ENCODE measurements around the gene SCAMP3. TPM values are rescaled to one million over a fixed set of nuclear protein-coding genes. Genes with fewer than 3 reads are reported as not detected.
A peak's percentile ranks its signal among the peaks of the same experiment; 100 is the strongest.

Gene SCAMP3
- total and polyA plus RNA-seq, 5 donors from 2014 or later = 57.3 to 150 (median 133) TPM

DNA sequence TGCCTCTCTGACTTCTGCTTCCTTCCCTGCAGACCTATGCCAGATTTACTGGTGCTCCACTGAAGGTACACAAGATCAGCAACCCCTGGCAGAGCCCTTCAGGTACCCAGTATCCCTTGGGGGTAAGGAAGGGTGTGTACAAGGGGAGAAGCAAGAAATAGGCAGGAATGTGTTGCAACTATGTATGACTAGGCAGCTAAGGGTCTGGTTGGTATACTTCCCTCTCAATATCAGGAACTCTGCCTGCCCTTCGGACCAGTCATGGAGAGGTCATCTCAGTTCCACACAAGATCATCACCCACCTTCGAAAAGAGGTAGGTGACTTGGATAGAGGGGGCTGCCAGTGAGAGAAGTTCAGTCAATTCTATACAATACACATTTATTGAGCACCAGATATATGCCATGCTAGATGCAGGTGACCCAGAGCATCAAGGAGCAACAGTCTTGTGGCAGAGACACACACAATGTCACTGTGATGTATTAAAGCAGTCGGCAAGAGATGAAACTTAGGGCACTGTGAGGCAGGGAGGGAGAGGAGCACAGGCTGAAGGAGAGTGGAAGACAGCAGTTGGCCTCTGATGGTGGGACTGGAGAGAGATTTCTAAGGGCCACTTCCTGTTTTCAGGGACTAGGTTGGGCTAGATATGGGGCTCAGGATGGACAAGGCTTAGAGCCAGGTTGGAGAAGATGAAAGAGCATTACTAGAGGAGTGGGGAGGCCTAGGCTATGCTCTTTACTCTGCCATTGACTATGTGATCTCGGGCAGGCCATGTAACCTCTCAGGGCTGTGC, 51.7 kb downstream of the SCAMP3 start:
- DNase-seq = no peak
- Histone ChIP-seq H3K27me3 (ENCODE audit: control insufficient read depth, insufficient read depth, low read length) (no peaks in the 10 kb centered on the region), H3K4me3 (ENCODE audit: low read depth, low read length) (no peak overlapping the region), H3K36me3 (ENCODE audit: control insufficient read depth, insufficient read depth, low read length) (peaks cover 4% of the 10 kb centered on the region), H3K9me3 (ENCODE audit: control insufficient read depth in 2 of 2, low read length in 2 of 2) (no peaks in the 10 kb centered on the region), H3K27ac (ENCODE audit: insufficient read depth, low read length, poor library complexity, severe bottlenecking) (no peak overlapping the region), H3K4me1 (ENCODE audit: control insufficient read depth, insufficient read depth, low read length, poor library complexity, severe bottlenecking) (peaks cover 28% of the 10 kb centered on the region)
- Mint-ChIP-seq H3K27me3 (no peaks in the 10 kb centered on the region), H3K36me3 (peaks cover 5% of the 10 kb centered on the region), H3K4me1 (peaks cover 10 to 34% (median 26%) of the 10 kb centered on the region in 4 donors), H3K4me3 (peak overlapping the region; percentile 41 to 95 (median 59)), H3K9me3 (no peaks in the 10 kb centered on the region), H3K27ac (peak overlapping the region in 1 of 3 donors; percentile 37)
- no peak for ATAC-seq (ENCODE audit: low read depth in 2 of 2)

- H3K27me3 ChIP-seq (ENCODE audit: control insufficient read depth, insufficient read depth, low read length) = no peaks in the 10 kb centered on the region
- DNase-seq (no peak), ATAC-seq (ENCODE audit: low read depth in 2 of 2) (no peak)
- peak overlapping the region; percentile 93 for H3K4me3 ChIP-seq (ENCODE audit: low read depth, low read length)
- H3K36me3 ChIP-seq (ENCODE audit: control insufficient read depth, insufficient read depth, low read length) = peaks cover 4% of the 10 kb centered on the region
- Mint-ChIP-seq H3K4me3 (peak overlapping the region; percentile 87 to 96 (median 92)), H3K9me3 (no peaks in the 10 kb centered on the region), H3K27me3 (no peaks in the 10 kb centered on the region), H3K36me3 (peaks cover 5% of the 10 kb centered on the region), H3K27ac (peak overlapping the region; percentile 76 to 95 (median 86)), H3K4me1 (peaks cover 5 to 27% (median 21%) of the 10 kb centered on the region in 4 donors)
- peaks cover 27% of the 10 kb centered on the region for H3K4me1 ChIP-seq (ENCODE audit: control insufficient read depth, insufficient read depth, low read length, poor library complexity, severe bottlenecking)
- no peaks in the 10 kb centered on the region for H3K9me3 ChIP-seq (ENCODE audit: control insufficient read depth in 2 of 2, low read length in 2 of 2)
- peak overlapping the region; percentile 99 for H3K27ac ChIP-seq (ENCODE audit: insufficient read depth, low read length, poor library complexity, severe bottlenecking)
Measured at GRCh38 chr1:155209312-155209721, 52.8 kb downstream of the SCAMP3 start.

DNA sequence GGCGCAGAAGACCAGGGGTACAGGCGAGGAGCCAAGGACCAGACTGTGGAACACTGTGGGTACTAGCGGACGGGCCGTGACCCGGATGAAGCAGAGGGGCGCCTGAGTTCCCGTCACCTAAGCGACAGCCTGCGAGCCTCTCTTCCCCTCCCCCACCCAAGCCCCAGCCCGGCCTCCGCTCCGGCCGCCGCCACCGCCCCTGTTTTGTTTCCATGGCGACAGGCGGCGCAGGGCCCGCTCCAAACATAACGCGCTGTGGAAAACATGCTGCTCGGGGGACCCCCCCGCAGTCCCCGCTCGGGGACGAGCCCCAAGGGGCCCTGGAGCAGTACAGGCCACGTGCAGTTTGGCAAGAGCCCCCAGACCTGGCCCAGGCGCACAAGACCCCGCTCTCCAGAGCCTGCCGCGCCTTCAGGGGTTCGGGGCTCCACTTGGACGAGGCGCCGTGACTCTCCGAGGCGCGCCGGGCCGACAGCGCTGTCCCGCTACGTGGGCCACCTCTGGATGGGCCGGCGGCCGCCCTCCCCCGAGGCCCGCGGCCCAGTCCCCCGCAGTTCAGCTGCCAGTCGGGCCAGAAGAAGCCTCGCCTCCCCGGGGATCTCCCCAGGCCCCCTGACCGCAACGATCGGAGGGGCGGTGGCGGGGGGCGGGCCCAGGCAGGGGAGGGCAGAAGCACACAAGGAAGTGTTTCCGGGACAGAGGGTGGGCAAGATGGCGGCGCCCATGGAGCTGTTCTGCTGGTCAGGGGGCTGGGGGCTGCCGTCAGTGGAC, 53.4 kb downstream of the SCAMP3 start, which contains the start of gene MTX1:
Gene MTX1, plus strand, starts transcription at position 155 of the 771 bp plus-strand sequence. Its CDS starts 110 bp downstream, at position 265.
- Mint-ChIP-seq H3K4me3 (peak within 1 kb of the TSS; percentile 87 to 96 (median 92)), H3K4me1 (peaks cover 5 to 27% (median 21%) of the 10 kb centered on the region in 4 donors), H3K36me3 (peaks cover 5% of the 10 kb centered on the region), H3K27ac (peak within 1 kb of the TSS; percentile 93 to 96 (median 95)), H3K27me3 (no peaks in the 10 kb centered on the region), H3K9me3 (no peaks in the 10 kb centered on the region)
- Histone ChIP-seq H3K4me3 (ENCODE audit: low read depth, low read length) (peak within 1 kb of the TSS; percentile 93), H3K36me3 (ENCODE audit: control insufficient read depth, insufficient read depth, low read length) (peaks cover 4% of the 10 kb centered on the region), H3K4me1 (ENCODE audit: control insufficient read depth, insufficient read depth, low read length, poor library complexity, severe bottlenecking) (peaks cover 27% of the 10 kb centered on the region), H3K27ac (ENCODE audit: insufficient read depth, low read length, poor library complexity, severe bottlenecking) (peak within 1 kb of the TSS; percentile 99), H3K9me3 (ENCODE audit: control insufficient read depth in 2 of 2, low read length in 2 of 2) (no peaks in the 10 kb centered on the region), H3K27me3 (ENCODE audit: control insufficient read depth, insufficient read depth, low read length) (no peaks in the 10 kb centered on the region)
- ATAC-seq (ENCODE audit: low read depth in 2 of 2) = peak; percentile 84
- DNase-seq = peak; percentile 87 to 89 (median 88)

GRCh38 chr1:155207806-155208540, 54.2 kb downstream of the SCAMP3 start, which contains the start of gene THBS3:
Gene THBS3 (minus strand): TSS chr1:155207897. CDS start chr1:155207876, 21 bp downstream.
- H3K36me3 ChIP-seq (ENCODE audit: control insufficient read depth, insufficient read depth, low read length) = peaks cover 4% of the 10 kb centered on the region
- no peaks in the 10 kb centered on the region for H3K27me3 ChIP-seq (ENCODE audit: control insufficient read depth, insufficient read depth, low read length)
- H3K4me1 Mint-ChIP-seq = peaks cover 5 to 27% (median 21%) of the 10 kb centered on the region in 4 donors
- peaks cover 27% of the 10 kb centered on the region for H3K4me1 ChIP-seq (ENCODE audit: control insufficient read depth, insufficient read depth, low read length, poor library complexity, severe bottlenecking)
- H3K9me3 Mint-ChIP-seq = no peaks in the 10 kb centered on the region
- H3K4me3 Mint-ChIP-seq = peak within 1 kb of the TSS; percentile 87 to 95 (median 92)
- H3K9me3 ChIP-seq (ENCODE audit: control insufficient read depth in 2 of 2, low read length in 2 of 2) = no peaks in the 10 kb centered on the region
- ATAC-seq (ENCODE audit: low read depth in 2 of 2) (no peak), DNase-seq (no peak)
- peaks cover 5% of the 10 kb centered on the region for H3K36me3 Mint-ChIP-seq
- H3K27me3 Mint-ChIP-seq = no peaks in the 10 kb centered on the region
- peak within 1 kb of the TSS; percentile 93 to 96 (median 95) for H3K27ac Mint-ChIP-seq
- peak within 1 kb of the TSS; percentile 59 for H3K4me3 ChIP-seq (ENCODE audit: low read depth, low read length)
- H3K27ac ChIP-seq (ENCODE audit: insufficient read depth, low read length, poor library complexity, severe bottlenecking) = peak within 1 kb of the TSS; percentile 99

GRCh38 chr1:155206891-155207805, 55.0 kb downstream of the SCAMP3 start:
- Mint-ChIP-seq H3K4me1 (peaks cover 5 to 27% (median 21%) of the 10 kb centered on the region in 4 donors), H3K4me3 (peak overlapping the region; percentile 73 to 95 (median 86)), H3K27ac (peak overlapping the region; percentile 91 to 95 (median 95)), H3K9me3 (no peaks in the 10 kb centered on the region), H3K27me3 (no peaks in the 10 kb centered on the region), H3K36me3 (peaks cover 5% of the 10 kb centered on the region)
- Histone ChIP-seq H3K4me3 (ENCODE audit: low read depth, low read length) (no peak overlapping the region), H3K9me3 (ENCODE audit: control insufficient read depth in 2 of 2, low read length in 2 of 2) (no peaks in the 10 kb centered on the region), H3K27me3 (ENCODE audit: control insufficient read depth, insufficient read depth, low read length) (no peaks in the 10 kb centered on the region), H3K27ac (ENCODE audit: insufficient read depth, low read length, poor library complexity, severe bottlenecking) (peak overlapping the region; percentile 99), H3K4me1 (ENCODE audit: control insufficient read depth, insufficient read depth, low read length, poor library complexity, severe bottlenecking) (peaks cover 27% of the 10 kb centered on the region), H3K36me3 (ENCODE audit: control insufficient read depth, insufficient read depth, low read length) (peaks cover 3% of the 10 kb centered on the region)
- DNase-seq (peak; percentile 78 to 91 (median 87)), ATAC-seq (ENCODE audit: low read depth in 2 of 2) (peak; percentile 53 to 56)
